Endothelial cell of umbilical vein (primary cell): ENCODE measurements around the gene MFAP2. TPM values are rescaled to one million over a fixed set of nuclear protein-coding genes. Genes with fewer than 3 reads are reported as not detected.

Experiments
- BruUV-seq: library from RNA; stranded (reverse); fragments of 400-500 nt; replicated peaks from 2 replicates; lab custom pipeline; 2021; lab: Mats Ljungman, UMichigan
- CTCF ChIA-PET: fragments of 300-600, 350-600 bp; sonication (Branson Sonifier 250); formaldehyde crosslinking; loops from one replicate; lab custom pipeline; 2021; ENCODE audit warnings: antibody characterized with exemption, inconsistent platforms; lab: Charles Lee
- POLR2A ChIA-PET: fragments of 300-600, 350-600 bp; sonication (Branson Sonifier 250); formaldehyde crosslinking; loops from one replicate; lab custom pipeline; 2021; ENCODE audit warnings: antibody characterized with exemption, inconsistent platforms; lab: Charles Lee
- DNase-seq: peaks from one replicate; pipeline ENCODE4 v3.0.0-alpha.2; 2011; ENCODE audit warnings: low read depth, low spot score
- FAIRE-seq: peaks from 2 replicates; lab custom pipeline; 2011; peaks lifted over from hg19 to GRCh38; lab: Jason Lieb, UNC
- H2AFZ ChIP-seq: 2 replicates; pipeline ENCODE4 v1.6.0; 2012; ENCODE audit warnings: low read depth, low read length, control low read depth, inconsistent platforms
- H3K27ac ChIP-seq: 2 replicates; pipeline ENCODE4 v1.5.1; 2011; ENCODE audit warnings: low read depth, mild to moderate bottlenecking, control low read depth, low read length, moderate library complexity; ENCODE audit not compliant: insufficient read depth
- H3K27me3 ChIP-seq, 2 experiments: 2 replicates each; pipeline versions ENCODE4 v1.6.0 to v1.6.1; 2011; ENCODE audit warnings: low read length in 2 of 2, mixed read lengths in 1 of 2; ENCODE audit not compliant: control insufficient read depth in 2 of 2, insufficient read depth in 2 of 2
- H3K36me3 ChIP-seq, 2 experiments: 2 replicates in 1 of 2; 3 replicates in 1 of 2; pipeline ENCODE4 v1.5.1; 2011; ENCODE audit warnings: low read length in 2 of 2, mild to moderate bottlenecking in 1 of 2, moderate library complexity in 1 of 2; ENCODE audit not compliant: control insufficient read depth in 2 of 2, insufficient read depth in 2 of 2; ENCODE audit errors: extremely low read depth in 1 of 2
- H3K4me1 ChIP-seq: 3 replicates; pipeline ENCODE4 v1.5.1; 2011; ENCODE audit warnings: mild to moderate bottlenecking, low read length; ENCODE audit not compliant: control insufficient read depth, insufficient read depth; ENCODE audit errors: extremely low read depth
- H3K4me2 ChIP-seq: 2 replicates; pipeline ENCODE4 v1.6.1; 2011; ENCODE audit warnings: low read length, control low read depth, mixed read lengths; ENCODE audit not compliant: insufficient read depth
- H3K4me3 ChIP-seq, 3 experiments: fragments of 200-600 bp in 1 of 3; sonication (generic), shearing (Covaris generic) in 1 of 3; replicated peaks in 1 of 3; 2 replicates each; pipeline ENCODE4 v1.5.1; 2011 to 2016; ENCODE audit warnings: control low read depth in 3 of 3, low read length in 3 of 3, mild to moderate bottlenecking in 2 of 3, inconsistent platforms in 1 of 3, low read depth in 1 of 3, moderate library complexity in 1 of 3; ENCODE audit not compliant: insufficient read depth in 1 of 3
- H3K79me2 ChIP-seq: 2 replicates; pipeline ENCODE4 v1.6.0; 2012; ENCODE audit warnings: low read length, inconsistent platforms; ENCODE audit not compliant: control insufficient read depth, insufficient read depth
- H3K9ac ChIP-seq: replicated peaks from 2 replicates; pipeline ENCODE3; 2011; ENCODE audit warnings: low read length, control low read depth; ENCODE audit not compliant: insufficient read depth; ENCODE audit errors: extremely low read depth
- H3K9me1 ChIP-seq: replicated peaks from 3 replicates; pipeline ENCODE4 v1.6.0; 2011; ENCODE audit warnings: mild to moderate bottlenecking, low read length; ENCODE audit not compliant: control insufficient read depth, insufficient read depth; ENCODE audit errors: extremely low read depth
- H3K9me3 ChIP-seq: replicated peaks from 2 replicates; pipeline ENCODE4 v1.5.1; 2012; ENCODE audit warnings: low read length, inconsistent platforms; ENCODE audit not compliant: control insufficient read depth, insufficient read depth
- H4K20me1 ChIP-seq: replicated peaks from 2 replicates; pipeline ENCODE3; 2011; ENCODE audit warnings: mild to moderate bottlenecking, low read length; ENCODE audit not compliant: control insufficient read depth, insufficient read depth; ENCODE audit errors: extremely low read depth
- CTCF ChIP-seq, 2 donors: IDR thresholded peaks; 1 replicate in 1 of 2; 2 replicates in 1 of 2; pipeline ENCODE4 v1.5.1; 2011; ENCODE audit warnings: low read length in 2 of 2, mild to moderate bottlenecking in 2 of 2, moderate library complexity in 2 of 2, control low read depth in 1 of 2, inconsistent platforms in 1 of 2, low read depth in 1 of 2; ENCODE audit not compliant: insufficient read depth in 1 of 2; ENCODE audit errors: extremely low read depth in 1 of 2
- EZH2 ChIP-seq: IDR thresholded peaks from 2 replicates; pipeline ENCODE4 v1.6.1; 2012; ENCODE audit warnings: borderline replicate concordance, low read depth, mild to moderate bottlenecking, moderate library complexity, low read length, inconsistent platforms; ENCODE audit not compliant: severe bottlenecking
- FOS ChIP-seq: IDR thresholded peaks from 2 replicates; pipeline ENCODE4 v1.6.1; 2011; ENCODE audit warnings: mild to moderate bottlenecking, low read length, moderate library complexity, borderline replicate concordance; ENCODE audit not compliant: insufficient read depth
- GATA2 ChIP-seq: IDR thresholded peaks from 2 replicates; pipeline ENCODE4 v1.7.0; 2011; ENCODE audit warnings: low read depth, mild to moderate bottlenecking, moderate library complexity, mixed read lengths, low read length; ENCODE audit not compliant: insufficient read length, insufficient read depth
- JUN ChIP-seq: IDR thresholded peaks from 2 replicates; pipeline ENCODE4 v1.6.1; 2011; ENCODE audit warnings: borderline replicate concordance, low read depth; ENCODE audit not compliant: insufficient read length, insufficient read depth
- MAX ChIP-seq: IDR thresholded peaks from 2 replicates; pipeline ENCODE4 v1.6.1; 2011; ENCODE audit not compliant: insufficient read depth, insufficient read length
- MYC ChIP-seq: IDR thresholded peaks from one replicate; pipeline ENCODE4 v1.6.1; 2011; ENCODE audit warnings: mild to moderate bottlenecking, low read depth, low read length
- POLR2A ChIP-seq: IDR thresholded peaks from 2 replicates; pipeline ENCODE4 v1.6.1; 2012; ENCODE audit warnings: low read depth, mild to moderate bottlenecking, control low read depth, low read length
- POLR2AphosphoS5 ChIP-seq: IDR thresholded peaks from 2 replicates; pipeline ENCODE4 v1.6.1; 2012; ENCODE audit warnings: low read depth, mild to moderate bottlenecking, control low read depth, low read length, moderate library complexity; ENCODE audit not compliant: insufficient read depth
- dilution Hi-C: fragments of 300-500 bp; cut with MboI; formaldehyde crosslinking; loops from one replicate; pipeline ENCODE4 v1.15.0; 2019; ENCODE audit warnings: low sequenced_read_pairs; ENCODE audit not compliant: extremely low pct_ligation_motif_present
- intact Hi-C: fragments of 100-400 bp; cut with micrococcal nuclease; formaldehyde crosslinking; loops from one replicate; pipeline ENCODE4 v1.10.0; 2022
- polyA plus RNA-seq, 4 experiments: library from polyadenylated mRNA; depleted of rRNA in 3 of 4; stranded (reverse) in 3 of 4; unstranded in 1 of 4; fragments of >200 nt; gene quantifications; 2 replicates each; pipeline versions ENCODE4 v1.2.1 to v1.2.3, GENCODE V29; 2011 to 2012; ENCODE audit warnings: missing spikeins in 1 of 4
- total RNA-seq: library from RNA; stranded (reverse); gene quantifications from 2 replicates; pipeline ENCODE4 v1.2.3, GENCODE V29; 2021

The MFAP2 gene
- total and polyA plus RNA-seq, 2 donors (not counting 3 experiments of a cell fraction or from before 2014, with no cell fraction given), result 37.9 to 138 TPM

- H3K27ac ChIP-seq, result no peak overlapping the region
- POLR2A ChIA-PET, result no interaction called here
- H3K9me3 ChIP-seq, result no peaks in the 10 kb centered on the region
- DNase-seq (no peak), FAIRE-seq (no peak)
- no peaks in the 10 kb centered on the region for H3K79me2 ChIP-seq
- H3K27me3 ChIP-seq, result no peaks in the 10 kb centered on the region
- no peaks in the 10 kb centered on the region for H4K20me1 ChIP-seq
- intact Hi-C loops, result loop anchor here (1.0 to 2.0 kb wide), 3 partner anchors 16 to 27 kb away; partner anchors contain the start of gene ATP13A2
- no peak for TF ChIP-seq JUN
- no peak overlapping the region for H3K4me3 ChIP-seq
- H3K4me2 ChIP-seq, result no peak overlapping the region
- BruUV-seq, result no TSS peak
- H3K4me1 ChIP-seq, result peaks cover 24% of the 10 kb centered on the region
- H2AFZ ChIP-seq, result no peak overlapping the region
- CTCF ChIA-PET, result interaction anchor here (1.6 to 2.7 kb wide), 4 partner anchors 16 to 32 kb away, joined by 5 to 8 read pairs (median 7); no protein-coding TSS in a partner anchor
- dilution Hi-C loops, result no loop called here
- H3K36me3 ChIP-seq, result peaks cover 0 to 9% of the 10 kb centered on the region in 2 experiments
- no peaks in the 10 kb centered on the region for H3K9me1 ChIP-seq
- H3K9ac ChIP-seq, result no peak overlapping the region
Observed at GRCh38 chr1:16983649-16984048, 3.2 kb upstream of the MFAP2 start.

GRCh38 chr1:16982902-16983301 is 2.5 kb upstream of the MFAP2 start:
- peaks cover 0 to 5% of the 10 kb centered on the region in 2 experiments for H3K36me3 ChIP-seq
- no peaks in the 10 kb centered on the region for H3K9me1 ChIP-seq
- H3K4me1 ChIP-seq, result peaks cover 24% of the 10 kb centered on the region
- intact Hi-C loops, result no loop called here
- H3K4me3 ChIP-seq, result no peak overlapping the region
- DNase-seq (no peak), FAIRE-seq (no peak)
- H3K27ac ChIP-seq, result no peak overlapping the region
- no peaks in the 10 kb centered on the region for H3K9me3 ChIP-seq
- dilution Hi-C loops, result no loop called here
- TF ChIP-seq JUN (no peak), EZH2 (no peak), POLR2A (no peak), MYC (no peak), GATA2 (no peak), FOS (no peak), MAX (no peak), POLR2AphosphoS5 (no peak), CTCF (IDR thresholded peaks at IDR 0.05; ENCODE audit: extremely low read depth in 1 of 2, insufficient read depth in 1 of 2, low read depth in 1 of 2, low read length in 2 of 2) (no peak)
- H3K9ac ChIP-seq, result no peak overlapping the region
- no TSS peak for BruUV-seq
- H4K20me1 ChIP-seq, result no peaks in the 10 kb centered on the region
- no peak overlapping the region for H3K4me2 ChIP-seq
- ChIA-PET CTCF (interaction anchor here (1.4 to 1.6 kb wide), 2 partner anchors 22 to 27 kb away, joined by 3 to 5 read pairs; no protein-coding TSS in a partner anchor), POLR2A (no interaction called here)
- H2AFZ ChIP-seq, result no peak overlapping the region
- no peaks in the 10 kb centered on the region for H3K79me2 ChIP-seq
- H3K27me3 ChIP-seq, result no peaks in the 10 kb centered on the region
